HepG2 (cell line): Measurements from ENCODE around the gene TPGS1. TPM values are rescaled to one million over a fixed set of nuclear protein-coding genes. Genes with fewer than 3 reads are reported as not detected.

Experiments
- AGO1 ChIP-seq: fragments of 200-400 bp; formaldehyde crosslinking; IDR thresholded peaks from 2 replicates; pipeline ENCODE4 v1.6.1; 2017; ENCODE audit warnings: mild to moderate bottlenecking, low read depth, low read length, moderate library complexity; ENCODE audit not compliant: poor library complexity, severe bottlenecking
- CREB1 ChIP-seq, 2 experiments: fragments of 450-650 bp in 1 of 2; IDR thresholded peaks; 2 replicates each; pipeline ENCODE4 v1.6.1; 2016 to 2017; ENCODE audit warnings: control low read depth in 1 of 2, mild to moderate bottlenecking in 1 of 2, missing compliant biosample characterization in 1 of 2, missing genetic modification characterization in 1 of 2
- FOXA1 ChIP-seq, 2 experiments: fragments of 450-650 bp in 1 of 2; sonication (generic) in 1 of 2; formaldehyde crosslinking in 1 of 2; IDR thresholded peaks; 2 replicates each; pipeline versions ENCODE4 v1.4.0 to v1.6.1; 2016 to 2020; ENCODE audit warnings: missing genetic modification reagents in 1 of 2
- HMGXB4 ChIP-seq, 2 experiments: sonication (generic) in 1 of 2; formaldehyde crosslinking in 1 of 2; IDR thresholded peaks; 2 replicates each; pipeline versions ENCODE4 v1.4.0 to v1.6.1; 2018 to 2020; ENCODE audit warnings: missing genetic modification reagents in 2 of 2, borderline replicate concordance in 1 of 2, low read depth in 1 of 2, mild to moderate bottlenecking in 1 of 2, missing biosample characterization in 1 of 2
- HNF1A ChIP-seq, 2 experiments: sonication (generic) in 1 of 2; formaldehyde crosslinking in 1 of 2; IDR thresholded peaks; 2 replicates each; pipeline versions ENCODE4 v1.4.0 to v1.6.1; 2016 to 2020; ENCODE audit warnings: borderline replicate concordance in 1 of 2, low read depth in 1 of 2, mild to moderate bottlenecking in 1 of 2, missing genetic modification reagents in 1 of 2
- HNRNPLL ChIP-seq: fragments of 200-400 bp; formaldehyde crosslinking; IDR thresholded peaks from 2 replicates; pipeline ENCODE4 v1.6.1; 2017; ENCODE audit warnings: mild to moderate bottlenecking, low read depth, low read length; ENCODE audit not compliant: poor library complexity, severe bottlenecking
- KDM3A ChIP-seq: IDR thresholded peaks from 2 replicates; pipeline ENCODE4 v1.6.1; 2018; ENCODE audit warnings: low read depth, missing compliant biosample characterization
- NR2F1 ChIP-seq, 2 experiments: fragments of 450-650 bp in 1 of 2; formaldehyde crosslinking in 1 of 2; IDR thresholded peaks; 2 replicates each; pipeline versions ENCODE4 v1.5.0 to v1.6.1; 2016 to 2020; ENCODE audit warnings: mild to moderate bottlenecking in 1 of 2, missing compliant biosample characterization in 1 of 2, missing genetic modification reagents in 1 of 2, moderate library complexity in 1 of 2
- PAXIP1 ChIP-seq: sonication (generic); formaldehyde crosslinking; conservative IDR thresholded peaks from 2 replicates; pipeline ENCODE4 v1.4.0; 2020; ENCODE audit warnings: mild to moderate bottlenecking, missing genetic modification reagents, moderate library complexity
- REXO4 ChIP-seq: sonication (generic); formaldehyde crosslinking; IDR thresholded peaks from 2 replicates; pipeline ENCODE4 v1.8.0; 2022; ENCODE audit warnings: missing genetic modification reagents, mild to moderate bottlenecking, borderline replicate concordance
- RXRA ChIP-seq: sonication (generic); formaldehyde crosslinking; IDR thresholded peaks from 2 replicates; pipeline ENCODE4 v1.5.1; 2020; ENCODE audit warnings: missing genetic modification reagents
- SCMH1 ChIP-seq: sonication (generic); formaldehyde crosslinking; IDR thresholded peaks from 2 replicates; pipeline ENCODE4 v1.9.0; 2021; ENCODE audit warnings: missing genetic modification reagents, mild to moderate bottlenecking, borderline replicate concordance
- ZBTB38 ChIP-seq: sonication (generic); formaldehyde crosslinking; IDR thresholded peaks from 2 replicates; pipeline ENCODE4 v1.5.1; 2020; ENCODE audit warnings: mild to moderate bottlenecking, missing genetic modification reagents
- ZMYM2 ChIP-seq: sonication (generic); formaldehyde crosslinking; IDR thresholded peaks from 2 replicates; pipeline ENCODE4 v1.8.0; 2022; ENCODE audit warnings: mild to moderate bottlenecking, missing genetic modification reagents
- ZNF430 ChIP-seq: sonication (generic); formaldehyde crosslinking; IDR thresholded peaks from 2 replicates; pipeline ENCODE4 v1.9.0; 2021; ENCODE audit warnings: mild to moderate bottlenecking, missing genetic modification reagents
- ZNF768 ChIP-seq: sonication (generic); formaldehyde crosslinking; IDR thresholded peaks from 2 replicates; pipeline ENCODE4 v1.4.0; 2020; ENCODE audit warnings: missing genetic modification reagents
- polyA plus RNA-seq, 8 experiments: library from polyadenylated mRNA; depleted of rRNA in 3 of 8; stranded (reverse) in 7 of 8; unstranded in 1 of 8; fragments of >200 nt; fragmentation: Illumina TruSeq in 4 of 8; extraction: Trizol in 4 of 8; gene quantifications; 2 replicates each; pipeline versions ENCODE4 v1.2.1 to v1.2.3, GENCODE V29; 2011 to 2016; ENCODE audit warnings: low read depth in 4 of 8, missing spikeins in 1 of 8, mixed read lengths in 1 of 8; ENCODE audit not compliant: insufficient read depth in 1 of 8
- total RNA-seq, 5 experiments: library from RNA; depleted of rRNA; stranded (reverse); fragments of >200 nt; fragmentation: Illumina TruSeq; extraction: Trizol; gene quantifications; 2 replicates each; pipeline ENCODE4 v1.2.3, GENCODE V29; 2016; ENCODE audit warnings: low read depth in 1 of 5

Gene TPGS1
- total and polyA plus RNA-seq, 2 of the 13 experiments (the other 11 are each of a cell fraction or from before 2014, with no cell fraction given): 1.1 to 6.2 TPM

GRCh38 chr19:495402-496111 lies 11.7 kb upstream of the TPGS1 start (continued):
- 0 out of 2 replicates have a peak, but pooled peaks have one; percentile 53 for TF ChIP-seq KDM3A (CRISPR knock-in tag)
- 0 out of 2 replicates have a peak, but pooled peaks have one; percentile 3 for TF ChIP-seq CREB1 (IDR thresholded peaks at IDR 0.05)
- TF ChIP-seq CREB1 (CRISPR knock-in tag; IDR thresholded peaks at IDR 0.05): no peak
- no peak for TF ChIP-seq HNF1A (IDR thresholded peaks at IDR 0.05; ENCODE audit: low read depth)
- TF ChIP-seq HNF1A (CRISPR knock-in tag; IDR thresholded peaks at IDR 0.05; ENCODE audit: borderline replicate concordance): no peak
- peak; percentile 42 to 56; a peak in 3 of 4 replicates for TF ChIP-seq HMGXB4 (CRISPR knock-in tag; IDR thresholded peaks at IDR 0.05; ENCODE audit: borderline replicate concordance in 1 of 2, low read depth in 1 of 2)
- TF ChIP-seq ZNF768 (CRISPR knock-in tag): peak; percentile 13; the same call in 1 of the 2 replicates
- TF ChIP-seq REXO4 (CRISPR knock-in tag): no peak
- TF ChIP-seq SCMH1: no peak
- peak in 1 of 2 experiments; percentile 29; a peak in 1 of 4 replicates for TF ChIP-seq NR2F1 (CRISPR knock-in tag; IDR thresholded peaks at IDR 0.05)
- TF ChIP-seq ZBTB38 (CRISPR knock-in tag): 0 out of 2 replicates have a peak, but pooled peaks have one; percentile 20
- TF ChIP-seq AGO1: peak; percentile 33
- TF ChIP-seq FOXA1 (IDR thresholded peaks at IDR 0.05): no peak
- 0 out of 2 replicates have a peak, but pooled peaks have one; percentile 5 for TF ChIP-seq FOXA1 (CRISPR knock-in tag; IDR thresholded peaks at IDR 0.05)
- peak; percentile 79 for TF ChIP-seq RXRA (CRISPR knock-in tag)
- peak; percentile 98 for TF ChIP-seq ZMYM2 (CRISPR knock-in tag)
- no peak for TF ChIP-seq ZNF430 (CRISPR knock-in tag)
- 0 out of 2 replicates have a peak, but pooled peaks have one; percentile 31 for TF ChIP-seq PAXIP1 (CRISPR knock-in tag)
- TF ChIP-seq HNRNPLL: peak; percentile 33
